ENCODE measurements around the gene DCLK1.

- TF ChIP-seq CTCF (IDR thresholded peaks at IDR 0.05 in 4 of 5, conservative IDR thresholded peaks at IDR 0.05 in 1 of 5) = no peak
- no peak for TF ChIP-seq POLR2A (IDR thresholded peaks at IDR 0.05)
These were observed 239.4 kb downstream of the DCLK1 start for GRCh38 chr13:35891507-35892441.

All from gastrocnemius medialis (tissue), 4 donors.